ENCODE data around the gene CIB2.

DNA sequence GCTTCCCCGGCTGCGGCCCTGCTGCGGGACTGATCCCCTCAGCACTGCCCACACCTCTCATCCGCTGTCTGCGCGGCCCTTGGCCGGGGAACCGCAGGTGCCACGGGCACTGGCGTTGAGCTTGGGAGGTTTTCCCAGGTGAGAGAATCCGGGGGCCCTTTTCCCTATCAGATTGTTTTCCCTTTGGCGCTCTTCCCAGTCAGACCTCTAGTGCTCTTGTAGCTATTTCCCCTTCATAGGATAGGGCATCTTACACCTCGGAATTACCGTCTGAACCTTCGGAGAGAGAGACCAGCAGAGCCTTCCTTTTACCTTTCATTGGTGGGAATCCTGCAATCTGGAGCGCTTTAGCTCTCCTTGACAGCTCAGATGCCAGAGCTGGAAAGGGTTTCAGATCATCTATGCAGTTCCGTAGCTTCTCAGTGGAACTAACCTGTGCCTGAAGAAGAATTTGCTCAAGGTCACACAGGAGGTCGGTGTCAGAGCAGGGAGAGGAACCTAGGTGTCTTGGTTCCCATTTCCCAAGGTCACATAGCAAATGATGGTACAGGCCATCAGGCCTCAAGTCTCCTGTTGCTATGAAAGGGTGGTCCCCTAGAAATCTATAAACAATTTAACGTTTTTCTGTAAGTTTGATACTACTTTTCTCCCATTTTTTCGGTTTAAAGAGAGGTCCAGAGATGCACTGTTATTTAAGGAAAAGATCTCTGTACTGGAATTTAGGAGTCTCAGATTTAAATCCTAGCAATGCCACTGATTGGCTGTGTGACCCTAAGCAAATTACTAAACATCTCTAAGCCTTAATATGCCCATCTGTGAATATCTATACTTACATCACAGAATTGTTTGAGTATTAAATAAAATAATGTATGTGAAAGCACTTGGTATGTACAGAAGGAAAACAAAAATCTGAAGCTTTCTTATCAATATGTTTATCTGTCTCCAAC is 18.8 kb upstream of the CIB2 start:
- TF ChIP-seq, protein P1, sequence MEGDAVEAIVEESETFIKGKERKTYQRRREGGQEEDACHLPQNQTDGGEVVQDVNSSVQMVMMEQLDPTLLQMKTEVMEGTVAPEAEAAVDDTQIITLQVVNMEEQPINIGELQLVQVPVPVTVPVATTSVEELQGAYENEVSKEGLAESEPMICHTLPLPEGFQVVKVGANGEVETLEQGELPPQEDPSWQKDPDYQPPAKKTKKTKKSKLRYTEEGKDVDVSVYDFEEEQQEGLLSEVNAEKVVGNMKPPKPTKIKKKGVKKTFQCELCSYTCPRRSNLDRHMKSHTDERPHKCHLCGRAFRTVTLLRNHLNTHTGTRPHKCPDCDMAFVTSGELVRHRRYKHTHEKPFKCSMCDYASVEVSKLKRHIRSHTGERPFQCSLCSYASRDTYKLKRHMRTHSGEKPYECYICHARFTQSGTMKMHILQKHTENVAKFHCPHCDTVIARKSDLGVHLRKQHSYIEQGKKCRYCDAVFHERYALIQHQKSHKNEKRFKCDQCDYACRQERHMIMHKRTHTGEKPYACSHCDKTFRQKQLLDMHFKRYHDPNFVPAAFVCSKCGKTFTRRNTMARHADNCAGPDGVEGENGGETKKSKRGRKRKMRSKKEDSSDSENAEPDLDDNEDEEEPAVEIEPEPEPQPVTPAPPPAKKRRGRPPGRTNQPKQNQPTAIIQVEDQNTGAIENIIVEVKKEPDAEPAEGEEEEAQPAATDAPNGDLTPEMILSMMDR (IDR thresholded peaks at IDR 0.05), result no peak
- no peak for TF ChIP-seq EZH2 (IDR thresholded peaks at IDR 0.05; ENCODE audit: borderline replicate concordance, insufficient read depth, low read depth, low read length, poor library complexity, severe bottlenecking)
